NCI-H748 (cell line): ENCODE data around the gene NPIPA1.
"Not testable (repeated sequence)": the region's sequence is repeated elsewhere in the genome, so short reads cannot be mapped to it uniquely, and the experiment has no call there.

Experiments
- DNase-seq: peaks from one replicate; lab custom pipeline; 2025; ENCODE audit not compliant: unreplicated experiment; lab: John Stamatoyannopoulos, UW

Gene NPIPA1

DNA sequence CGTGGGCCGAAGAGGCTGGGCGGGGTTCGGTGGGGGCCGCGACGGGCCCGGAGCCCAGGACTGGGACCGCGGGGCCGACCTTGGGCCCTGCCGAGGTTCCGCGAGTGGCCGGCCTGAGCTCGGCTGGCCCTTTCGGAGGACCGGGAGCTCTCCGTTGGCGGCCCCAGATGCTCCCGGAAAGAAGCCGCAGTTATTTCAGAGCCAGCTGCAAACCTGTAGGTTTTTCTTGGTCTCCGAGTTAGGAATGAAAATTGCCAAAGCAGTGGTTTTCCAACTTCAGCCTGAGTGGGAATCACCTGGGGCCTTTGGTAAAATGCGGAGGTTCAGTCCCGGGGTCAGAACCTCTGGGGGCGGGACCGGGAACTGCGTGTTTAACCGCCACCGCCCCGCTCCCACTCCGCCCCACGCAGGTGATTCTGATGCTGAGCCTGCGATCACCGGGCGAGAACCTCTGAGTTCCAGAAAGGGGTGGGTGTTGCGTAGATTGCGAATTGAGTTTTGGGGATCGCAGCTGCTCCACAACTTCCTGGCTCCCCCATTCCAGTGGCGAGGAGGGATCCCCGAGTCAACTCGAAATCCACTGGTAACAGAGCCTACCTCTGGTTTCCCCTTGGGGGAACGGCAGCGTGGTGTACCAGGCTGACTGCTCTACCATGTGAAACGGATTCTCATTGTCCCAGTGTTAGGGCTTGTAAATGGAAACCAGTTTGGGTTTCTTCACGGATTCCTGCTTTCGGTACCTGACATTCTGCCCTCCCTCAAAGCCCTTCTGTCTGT lies 38.4 kb downstream of the NPIPA1 start:
- peak; percentile 3 for DNase-seq

DNA sequence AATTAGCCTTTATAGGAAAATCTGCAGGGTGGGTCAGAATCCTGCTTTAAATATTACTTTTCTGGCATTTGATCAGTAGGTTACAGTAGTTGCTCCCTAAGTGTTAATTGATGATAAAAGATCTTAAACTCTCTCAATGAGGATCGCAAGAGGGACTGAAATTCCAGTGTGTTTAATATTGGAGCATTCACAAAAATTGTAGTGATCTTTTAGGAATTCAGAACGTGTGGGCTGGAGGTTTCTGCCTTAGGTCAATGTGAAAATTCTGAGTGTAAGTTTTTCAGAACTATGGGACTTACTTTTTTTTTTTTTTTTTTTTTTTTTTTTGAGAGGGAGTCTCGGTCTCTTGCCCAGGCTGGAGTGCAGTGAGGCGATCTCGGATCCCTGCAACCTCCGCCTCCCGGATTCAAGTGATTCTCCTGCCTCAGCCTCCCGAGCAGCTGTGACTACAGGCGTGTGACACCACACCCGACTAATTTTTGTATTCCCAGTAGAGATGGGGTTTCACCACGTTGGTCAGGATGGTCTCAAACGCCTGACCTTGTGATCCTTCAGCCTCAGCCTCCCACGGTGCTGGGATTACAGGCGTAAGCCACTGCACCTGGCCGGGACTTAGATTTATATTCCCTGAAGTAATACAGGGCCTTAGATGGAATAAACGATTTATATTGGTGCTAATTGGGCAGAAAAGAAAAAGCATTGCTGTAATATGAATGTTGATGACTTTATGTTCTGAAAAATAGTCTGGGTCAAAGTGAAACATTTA lies 39.9 kb downstream of the NPIPA1 start:
- DNase-seq = not testable (repeated sequence)

DNA sequence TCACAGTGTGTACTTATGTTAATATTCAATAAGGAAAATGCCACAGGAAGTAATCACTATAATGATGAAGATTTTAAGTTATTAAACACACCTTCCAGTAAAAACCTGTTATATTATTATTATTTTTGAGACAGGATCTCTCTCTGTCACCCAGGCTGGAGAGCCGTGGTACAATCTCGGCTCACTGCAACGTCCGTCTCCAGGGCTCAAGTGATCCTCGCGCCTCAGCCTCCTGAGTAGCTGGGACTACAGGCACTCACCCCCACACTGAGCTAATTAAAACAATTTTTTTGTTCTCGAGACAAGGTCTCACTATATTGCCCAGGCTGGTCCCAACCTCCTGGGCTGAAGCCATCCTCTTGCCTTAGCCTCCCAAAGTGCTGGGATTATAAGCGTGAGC lies 41.0 kb downstream of the NPIPA1 start:
- DNase-seq = not testable (repeated sequence)

DNA sequence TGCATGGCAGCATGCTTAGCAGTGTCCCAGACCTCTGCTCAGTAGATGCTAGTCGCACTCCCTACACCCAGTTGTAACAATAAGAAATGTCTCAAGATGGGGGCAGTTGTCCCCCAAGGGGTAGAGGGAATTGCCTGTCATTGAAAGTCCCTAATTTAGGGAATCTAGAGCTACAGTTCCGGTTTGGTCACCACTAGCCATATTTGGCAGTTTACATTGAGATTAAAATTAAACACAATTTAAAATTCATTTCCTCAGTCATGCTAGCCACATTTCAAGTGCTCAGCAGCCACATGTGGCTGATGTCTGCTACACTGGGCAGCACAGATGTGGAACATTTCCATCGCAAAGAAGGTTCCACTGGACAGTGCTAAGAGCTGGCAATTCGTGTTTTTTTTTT lies 41.7 kb downstream of the NPIPA1 start:
- DNase-seq = not testable (repeated sequence)

DNA sequence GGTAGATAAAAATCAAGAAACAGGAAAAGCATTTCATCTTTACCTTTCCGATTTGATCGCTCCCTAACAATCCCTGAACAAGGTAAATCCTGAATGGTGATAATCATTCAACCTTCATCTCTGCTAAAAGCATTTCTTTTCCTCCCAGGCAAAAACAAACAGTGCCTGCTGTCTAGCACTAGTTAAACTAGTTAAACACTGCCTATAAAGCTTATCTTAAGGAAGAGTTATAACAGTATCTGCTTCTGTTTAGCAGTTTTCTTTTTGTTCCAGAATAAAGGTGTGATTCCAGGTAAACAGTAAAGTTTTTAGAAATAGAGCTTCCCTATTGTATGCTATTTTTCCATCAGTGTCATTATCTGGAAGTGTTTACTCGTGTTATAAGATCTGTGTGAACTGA lies 44.0 kb downstream of the NPIPA1 start:
- DNase-seq = not testable (repeated sequence)

DNA sequence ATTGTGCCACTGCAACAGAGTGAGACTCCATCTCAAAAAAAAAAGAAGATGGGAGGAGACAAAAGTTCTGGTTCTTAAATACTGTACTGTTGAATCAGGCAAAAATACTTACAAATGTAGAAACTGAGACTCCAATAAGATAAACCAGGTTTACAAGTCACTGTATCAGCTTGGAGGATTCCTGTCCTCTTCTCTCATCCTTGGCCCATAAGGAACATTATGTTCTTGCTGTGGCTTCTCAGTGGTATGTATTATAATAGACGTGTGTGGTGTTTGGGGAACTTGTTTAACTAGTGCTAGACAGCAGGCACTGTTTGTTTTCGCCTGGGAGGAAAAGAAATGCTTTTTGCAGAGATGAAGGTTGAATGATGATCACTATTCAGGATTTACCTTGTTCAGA lies 45.3 kb downstream of the NPIPA1 start:
- DNase-seq = not testable (repeated sequence)

DNA sequence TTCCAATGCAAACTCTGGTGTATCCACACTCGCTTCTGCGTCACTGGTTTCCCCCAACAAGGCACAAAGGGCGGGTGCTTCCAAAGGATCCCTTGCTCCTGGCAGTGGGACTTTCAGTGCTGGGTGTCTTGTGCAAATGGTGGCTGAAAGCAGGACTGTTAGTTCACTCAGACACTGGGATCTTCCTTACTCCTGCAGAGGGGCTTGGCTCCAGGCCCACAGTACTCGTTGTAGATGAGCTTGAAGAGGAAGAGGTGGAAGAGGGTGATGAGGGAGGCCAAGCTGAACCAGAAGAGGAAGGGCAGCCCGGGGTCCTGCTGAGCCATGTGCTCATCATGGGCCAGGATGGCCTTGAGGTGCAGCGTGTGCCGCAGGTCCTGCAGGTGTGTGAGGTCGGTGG lies 50.8 kb downstream of the NPIPA1 start:
- DNase-seq = not testable (repeated sequence)

DNA sequence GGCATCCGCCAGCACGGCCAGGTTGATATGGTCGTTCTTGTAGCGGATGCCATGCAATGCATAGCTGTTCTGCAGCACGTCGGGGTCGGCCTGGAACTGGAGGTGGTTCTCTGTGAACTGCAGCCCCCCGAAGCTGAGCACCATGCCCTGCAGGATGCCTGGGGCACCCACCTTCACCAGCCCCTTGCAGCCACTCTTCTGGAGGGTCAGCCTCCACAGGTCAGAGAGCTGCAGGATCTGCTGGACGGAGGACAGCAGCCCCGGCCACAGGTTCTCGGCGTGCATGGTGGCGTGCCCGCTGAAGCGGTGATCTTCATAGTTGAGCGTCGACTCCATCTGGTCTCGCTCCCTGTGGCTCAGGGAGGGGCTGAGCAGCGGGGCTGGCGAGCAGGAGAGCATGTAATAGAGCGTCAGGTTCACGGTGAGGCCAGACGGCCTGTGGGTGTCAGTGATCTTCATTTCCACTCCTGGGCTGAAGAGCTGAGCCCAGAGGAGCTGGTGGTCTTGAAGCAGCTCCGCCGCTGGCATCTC lies 51.5 kb downstream of the NPIPA1 start:
- not testable (repeated sequence) for DNase-seq

DNA sequence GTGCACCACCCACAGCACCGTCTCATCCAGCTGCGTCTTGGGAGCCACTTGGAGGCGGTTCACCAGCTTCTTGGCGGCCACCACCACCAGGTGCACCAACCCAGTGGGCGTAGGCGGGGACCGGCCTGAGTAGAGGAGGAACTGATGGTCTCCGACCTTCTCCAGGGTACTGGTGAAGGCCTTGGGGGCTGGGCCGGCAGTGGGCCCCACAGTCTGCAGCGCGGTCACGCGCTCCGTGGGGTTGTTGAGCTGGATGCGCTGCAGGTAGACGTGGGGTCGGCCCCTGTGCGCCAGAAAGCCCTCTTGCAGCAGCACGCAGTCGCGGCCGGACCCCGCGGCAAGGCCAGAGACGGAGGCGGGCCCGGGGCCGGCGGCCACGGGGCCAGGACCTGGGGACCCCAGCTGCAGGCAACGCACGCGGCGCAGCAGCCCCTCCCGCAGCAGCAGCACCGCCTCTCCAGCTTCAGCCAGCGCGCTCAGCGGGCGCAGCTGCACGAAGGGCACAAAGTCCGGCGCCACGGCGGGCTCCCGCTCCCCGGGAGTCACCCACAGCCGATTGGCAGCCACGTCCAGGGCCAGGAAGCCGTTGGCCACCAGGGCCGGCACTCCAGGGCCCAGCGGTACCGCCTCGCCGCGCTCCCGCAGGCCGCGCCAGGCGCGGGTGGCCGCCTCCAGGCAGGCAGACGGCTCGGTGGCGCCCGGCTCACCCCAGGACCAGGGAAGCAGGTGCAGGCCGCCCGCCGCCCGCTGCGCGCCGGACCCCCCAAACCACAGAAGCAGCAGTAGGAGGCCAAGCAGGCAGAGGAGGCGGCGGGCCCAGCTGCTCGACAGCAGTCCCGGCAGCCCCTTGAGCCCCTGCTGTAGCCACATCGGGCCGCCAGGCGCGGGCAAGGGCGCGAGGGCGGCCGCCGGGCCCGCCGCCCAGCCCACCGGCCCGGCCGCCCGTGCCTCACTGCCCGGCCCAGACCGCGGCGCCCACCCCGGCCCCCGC lies 52.3 kb downstream of the NPIPA1 start:
- not testable (repeated sequence) for DNase-seq

DNA sequence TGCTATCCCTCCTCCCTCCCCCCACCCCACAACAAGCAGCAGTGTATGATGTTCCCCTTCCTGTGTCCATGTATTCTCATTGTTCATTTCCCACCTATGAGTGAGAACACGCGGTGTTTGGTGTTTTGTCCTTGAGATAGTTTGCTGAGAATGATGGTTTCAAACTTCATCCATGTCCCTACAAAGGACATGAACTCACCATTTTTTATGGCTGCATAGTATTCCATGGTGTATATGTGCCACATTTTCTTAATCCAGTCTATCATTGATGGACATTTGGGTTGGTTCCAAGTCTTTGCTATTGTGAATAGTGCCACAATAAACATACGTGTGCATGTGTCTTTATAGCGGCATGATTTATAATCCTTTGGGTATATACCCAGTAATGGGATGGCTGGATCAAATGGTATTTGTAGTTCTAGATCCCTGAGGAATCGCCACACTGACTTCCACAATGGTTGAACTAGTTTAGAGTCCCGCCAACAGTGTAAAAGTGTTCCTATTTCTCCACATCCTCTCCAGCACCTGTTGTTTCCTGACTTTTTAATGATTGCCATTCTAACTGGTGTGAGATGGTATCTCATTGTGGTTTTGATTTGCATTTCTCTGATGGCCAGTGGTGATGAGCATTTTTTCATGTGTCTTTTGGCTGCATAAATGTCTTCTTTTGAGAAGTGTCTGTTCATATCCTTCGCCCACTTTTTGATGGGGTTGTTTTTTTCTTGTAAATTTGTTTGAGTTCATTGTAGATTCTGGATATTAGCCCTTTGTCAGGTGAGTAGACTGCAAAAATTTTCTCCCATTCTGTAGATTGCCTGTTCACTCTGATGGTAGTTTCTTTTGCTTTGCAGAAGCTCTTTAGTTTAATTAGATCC lies 56.3 kb downstream of the NPIPA1 start:
- not testable (repeated sequence) for DNase-seq

DNA sequence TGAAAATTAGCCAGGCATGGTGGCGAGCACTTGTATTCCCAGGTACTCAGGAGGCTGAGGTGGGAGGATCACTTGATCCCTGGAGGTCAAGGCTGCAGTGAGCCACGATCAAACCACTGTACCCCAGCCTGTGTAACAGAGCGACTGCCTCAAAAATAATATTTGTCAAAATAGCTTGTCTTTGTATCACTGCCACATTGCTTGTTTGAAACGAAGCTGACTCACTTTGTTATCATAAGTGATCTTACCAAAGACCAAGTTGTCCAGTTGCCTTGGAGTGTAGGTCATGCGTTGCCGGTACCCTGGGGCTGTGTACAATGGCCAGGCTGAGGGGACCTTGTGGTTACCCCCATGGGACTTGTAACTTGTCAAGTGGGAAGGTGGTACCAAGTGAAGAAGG lies 59.5 kb downstream of the NPIPA1 start:
- not testable (repeated sequence) for DNase-seq

DNA sequence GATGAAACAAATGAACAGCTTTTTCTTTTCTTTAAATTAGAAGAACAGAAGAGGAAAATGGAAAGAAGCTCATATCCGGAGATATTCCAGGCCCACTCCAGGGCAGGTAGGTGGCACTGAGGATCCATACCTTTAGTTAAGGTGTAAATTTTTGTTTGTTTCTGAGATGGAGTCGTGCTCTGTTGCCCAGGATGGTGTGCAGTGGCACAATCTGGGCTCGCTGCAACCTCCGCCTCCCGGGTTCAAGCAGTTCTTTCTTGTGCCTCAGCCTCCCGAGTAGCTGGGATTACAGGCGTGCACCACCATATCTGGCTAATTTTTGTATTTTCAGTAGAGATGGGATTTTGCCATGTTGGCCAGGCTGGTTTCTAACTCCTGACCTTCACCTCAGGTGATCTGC lies 61.1 kb downstream of the NPIPA1 start:
- not testable (repeated sequence) for DNase-seq

DNA sequence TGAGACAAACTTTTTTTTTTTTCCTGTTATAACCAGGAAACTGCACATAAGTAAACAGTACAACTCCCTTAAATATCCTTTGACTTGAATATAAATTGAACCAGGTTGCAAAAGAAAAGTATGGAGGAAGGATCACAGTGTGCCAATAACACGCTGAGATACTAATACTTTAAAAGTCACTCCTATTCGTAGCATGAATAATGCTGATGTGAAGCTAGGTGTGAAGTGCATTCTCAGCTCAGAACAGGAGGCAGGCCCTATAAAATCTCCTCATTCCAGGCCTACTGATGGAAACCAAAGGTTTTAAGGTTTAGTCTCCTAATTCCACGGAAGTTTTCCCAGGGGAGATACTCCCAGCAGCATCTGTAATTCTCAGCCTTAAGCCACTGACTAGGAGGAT lies 62.6 kb downstream of the NPIPA1 start:
- DNase-seq = not testable (repeated sequence)
